Measurements from ENCODE around the gene CPN1. TPM values are rescaled to one million over a fixed set of nuclear protein-coding genes. Genes with fewer than 3 reads are reported as not detected.

The CPN1 gene
- total RNA-seq, 4 donors from 2014 or later: not detected

DNA sequence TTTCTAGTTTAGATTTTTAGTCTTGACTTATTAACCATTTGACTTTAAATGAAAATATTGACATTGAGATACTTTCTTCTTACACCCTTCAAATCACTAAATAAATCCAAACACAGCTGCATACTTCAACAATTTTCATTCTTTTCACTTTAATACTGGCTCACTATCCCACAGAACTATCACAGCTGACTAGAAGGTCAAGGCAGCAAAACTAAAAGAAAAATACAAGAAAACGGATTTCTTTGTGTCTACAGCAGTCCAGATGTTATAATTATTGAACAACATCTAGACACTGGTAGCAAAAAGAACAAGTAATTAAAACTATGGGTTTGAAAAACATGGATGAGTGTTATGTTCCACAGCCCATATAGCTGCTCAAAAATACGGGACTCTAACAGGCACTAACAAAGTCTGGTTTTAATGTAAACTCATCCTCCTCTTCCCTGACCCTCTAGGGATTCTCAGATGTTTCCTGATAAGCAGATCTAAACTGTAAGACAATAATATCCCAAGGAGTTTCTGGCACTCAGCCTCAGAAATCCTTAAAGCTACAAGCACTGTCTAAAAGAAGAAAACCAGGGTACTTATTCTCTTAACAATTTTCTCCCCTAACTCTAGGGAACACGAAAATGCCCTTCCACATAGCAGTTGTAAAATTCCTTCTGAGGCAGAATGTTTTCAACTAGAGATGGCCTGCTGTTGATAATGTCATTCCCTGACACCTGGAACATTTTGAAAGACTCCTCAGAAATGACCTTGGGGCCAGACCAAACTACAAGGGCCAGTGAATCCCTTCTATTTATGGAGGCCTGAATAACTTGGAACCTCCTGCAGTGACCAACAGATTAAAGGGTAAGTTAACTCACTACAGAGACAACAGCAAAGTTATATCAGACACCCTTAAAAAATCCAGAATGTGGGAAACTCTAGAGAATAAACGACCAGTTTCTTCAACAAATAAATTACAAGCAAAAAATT is 84.7 kb downstream of the CPN1 start:
- no peak for TF ChIP-seq POLR2A (IDR thresholded peaks at IDR 0.05)
- TF ChIP-seq, protein P1, sequence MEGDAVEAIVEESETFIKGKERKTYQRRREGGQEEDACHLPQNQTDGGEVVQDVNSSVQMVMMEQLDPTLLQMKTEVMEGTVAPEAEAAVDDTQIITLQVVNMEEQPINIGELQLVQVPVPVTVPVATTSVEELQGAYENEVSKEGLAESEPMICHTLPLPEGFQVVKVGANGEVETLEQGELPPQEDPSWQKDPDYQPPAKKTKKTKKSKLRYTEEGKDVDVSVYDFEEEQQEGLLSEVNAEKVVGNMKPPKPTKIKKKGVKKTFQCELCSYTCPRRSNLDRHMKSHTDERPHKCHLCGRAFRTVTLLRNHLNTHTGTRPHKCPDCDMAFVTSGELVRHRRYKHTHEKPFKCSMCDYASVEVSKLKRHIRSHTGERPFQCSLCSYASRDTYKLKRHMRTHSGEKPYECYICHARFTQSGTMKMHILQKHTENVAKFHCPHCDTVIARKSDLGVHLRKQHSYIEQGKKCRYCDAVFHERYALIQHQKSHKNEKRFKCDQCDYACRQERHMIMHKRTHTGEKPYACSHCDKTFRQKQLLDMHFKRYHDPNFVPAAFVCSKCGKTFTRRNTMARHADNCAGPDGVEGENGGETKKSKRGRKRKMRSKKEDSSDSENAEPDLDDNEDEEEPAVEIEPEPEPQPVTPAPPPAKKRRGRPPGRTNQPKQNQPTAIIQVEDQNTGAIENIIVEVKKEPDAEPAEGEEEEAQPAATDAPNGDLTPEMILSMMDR (IDR thresholded peaks at IDR 0.05): no peak
- intact Hi-C loops (cut with DNase I): no loop called here
- Histone ChIP-seq H3K27ac (no peak overlapping the region), H3K4me1 (peaks cover 8 to 16% of the 10 kb centered on the region in 2 donors), H3K36me3 (no peaks in the 10 kb centered on the region), H3K4me3 (replicated peaks in 1 of 3) (no peak overlapping the region), H3K27me3 (no peaks in the 10 kb centered on the region), H3K9me3 (no peaks in the 10 kb centered on the region)
- WGBS, 2 donors: 38 to 42% methylated on average over 4 of the region's 4 CpGs
- DNase-seq: no peak

DNA sequence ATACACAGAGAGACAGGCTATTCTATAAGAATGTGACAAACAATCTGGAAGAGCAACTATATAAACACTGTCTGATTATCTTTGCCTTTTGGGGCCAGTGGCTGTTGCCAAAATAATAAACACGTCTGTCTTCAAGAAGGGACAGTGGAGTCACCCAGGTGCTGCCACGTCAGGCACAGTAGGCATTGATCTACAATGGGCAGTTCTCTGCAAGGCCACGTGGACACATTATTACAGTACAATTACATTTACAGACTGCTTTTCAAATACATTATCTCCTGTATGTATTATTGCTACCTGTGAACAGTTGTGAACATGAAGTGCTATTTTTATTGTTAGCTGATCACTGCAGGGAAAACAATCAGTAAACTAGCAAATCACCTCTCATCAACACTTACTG is 86.0 kb downstream of the CPN1 start:
- WGBS, 2 donors: 89 to 93% methylated on average over 3 of the region's 3 CpGs
- Histone ChIP-seq H3K9me3 (no peaks in the 10 kb centered on the region), H3K4me3 (replicated peaks in 1 of 3) (no peak overlapping the region), H3K36me3 (no peaks in the 10 kb centered on the region), H3K27me3 (no peaks in the 10 kb centered on the region), H3K27ac (no peak overlapping the region), H3K4me1 (peaks cover 8 to 16% of the 10 kb centered on the region in 2 donors)
- TF ChIP-seq POLR2A (IDR thresholded peaks at IDR 0.05): no peak
- TF ChIP-seq, protein P1 (IDR thresholded peaks at IDR 0.05): no peak
- no peak for DNase-seq
- intact Hi-C loops (cut with DNase I): no loop called here

DNA sequence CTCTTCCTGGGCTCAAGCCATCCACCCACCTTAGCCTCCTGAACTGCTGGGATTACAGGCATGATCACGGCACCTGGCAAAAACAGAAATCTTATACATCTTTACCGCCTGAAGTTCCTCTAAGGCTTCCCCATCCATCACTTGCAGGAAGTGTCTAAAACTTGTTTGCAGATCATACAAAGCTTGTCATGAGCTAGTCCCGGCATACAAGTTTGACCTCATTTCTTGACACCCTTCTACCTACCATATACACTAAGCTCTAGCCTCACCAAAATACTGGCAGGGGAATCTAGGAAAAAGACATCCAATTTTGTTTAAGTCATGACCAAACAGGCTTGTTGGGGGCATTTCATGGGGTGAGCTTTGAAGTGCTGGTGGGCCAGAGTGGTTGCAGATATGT is 86.4 kb downstream of the CPN1 start:
- intact Hi-C loops (cut with DNase I): no loop called here
- peaks cover 8 to 16% of the 10 kb centered on the region in 2 donors for H3K4me1 ChIP-seq
- no peaks in the 10 kb centered on the region for H3K36me3 ChIP-seq
- WGBS, 2 donors: 83 to 94% methylated on average over 3 of the region's 3 CpGs
- H3K27ac ChIP-seq: no peak overlapping the region
- no peak for TF ChIP-seq POLR2A (IDR thresholded peaks at IDR 0.05)
- TF ChIP-seq, protein P1 (IDR thresholded peaks at IDR 0.05): no peak
- no peak overlapping the region for H3K4me3 ChIP-seq (replicated peaks in 1 of 3)
- H3K27me3 ChIP-seq: no peaks in the 10 kb centered on the region
- DNase-seq: no peak
- H3K9me3 ChIP-seq: no peaks in the 10 kb centered on the region

GRCh38 chr10:99994801-99995200 is 86.9 kb downstream of the CPN1 start:
- no peak overlapping the region for H3K4me3 ChIP-seq (replicated peaks in 1 of 3)
- no peak overlapping the region for H3K27ac ChIP-seq
- TF ChIP-seq, protein P1 (IDR thresholded peaks at IDR 0.05): no peak
- no peak for TF ChIP-seq POLR2A (IDR thresholded peaks at IDR 0.05)
- no peaks in the 10 kb centered on the region for H3K36me3 ChIP-seq
- WGBS, 2 donors: 97 to 100% methylated on average over 5 of the region's 5 CpGs
- intact Hi-C loops (cut with DNase I): no loop called here
- no peaks in the 10 kb centered on the region for H3K9me3 ChIP-seq
- DNase-seq: no peak
- H3K27me3 ChIP-seq: no peaks in the 10 kb centered on the region
- peaks cover 8 to 16% of the 10 kb centered on the region in 2 donors for H3K4me1 ChIP-seq

All from thyroid gland (tissue), 4 donors.